ENCODE results near the gene TACC3. TPM values are rescaled to one million over a fixed set of nuclear protein-coding genes. Genes with fewer than 3 reads are reported as not detected.
A peak's percentile ranks its signal among the peaks of the same experiment; 100 is the strongest.

Gene TACC3
- total and polyA plus RNA-seq, 2 of the 8 experiments (the other 6 are each of a cell fraction or from before 2014, with no cell fraction given) = 73.8 to 148 TPM

- H3K23ac ChIP-seq (ENCODE audit: insufficient read length) = no peak overlapping the region
- no peak overlapping the region for H3K4me3 ChIP-seq (ENCODE audit: extremely low read depth in 1 of 4, insufficient read depth in 2 of 4, low read depth in 3 of 4, low read length in 4 of 4)
- no peak overlapping the region for H3K56ac ChIP-seq (replicated peaks; ENCODE audit: insufficient read length, low read depth, low read length)
- no peaks in the 10 kb centered on the region for H3K36me3 ChIP-seq (ENCODE audit: control insufficient read depth in 2 of 4, insufficient read depth in 4 of 4, low read length in 3 of 4)
- no peak overlapping the region for H3K14ac ChIP-seq (ENCODE audit: insufficient read length)
- no peak for TF ChIP-seq TEAD4 (IDR thresholded peaks at IDR 0.05; ENCODE audit: low read depth, low read length)
- TF ChIP-seq MAFK (IDR thresholded peaks at IDR 0.05; ENCODE audit: low read depth, low read length) = no peak
- TF ChIP-seq RFX5 (IDR thresholded peaks at IDR 0.05; ENCODE audit: borderline replicate concordance, low read depth, low read length) = no peak
- no peak for TF ChIP-seq CREB1 (IDR thresholded peaks at IDR 0.05)
- no peak for TF ChIP-seq BCL11A (IDR thresholded peaks at IDR 0.05; ENCODE audit: low read depth in 2 of 2, low read length in 2 of 2)
- TF ChIP-seq KDM5A (IDR thresholded peaks at IDR 0.05; ENCODE audit: low read length) = no peak
- ChIA-PET CTCF (ENCODE audit: partially characterized antibody) (interaction anchor here (0.6 to 52.9 kb wide), 11 partner anchors 21 to 661 kb away, joined by 3 to 2507 read pairs (median 4); partner anchors contain the start of gene FGFR3), POLR2A (ENCODE audit: partially characterized antibody) (interaction anchor here (0.7 to 2.5 kb wide), 14 partner anchors 8 to 58 kb away, joined by 3 to 8 read pairs (median 4); no protein-coding TSS in a partner anchor)
- H2BK12ac ChIP-seq (ENCODE audit: low read depth, low read length) = 0 out of 2 replicates have a peak overlapping the region, but pooled peaks have one; percentile 9
- H3K4ac ChIP-seq (replicated peaks; ENCODE audit: insufficient read length, low read depth, low read length) = no peak overlapping the region
- H4K20me1 ChIP-seq (replicated peaks in 1 of 2; ENCODE audit: control insufficient read depth in 1 of 2, insufficient read depth in 2 of 2, low read length in 2 of 2) = no peaks in the 10 kb centered on the region
- 0 out of 2 replicates have a peak overlapping the region, but pooled peaks have one; percentile 44 for H2BK5ac ChIP-seq (ENCODE audit: low read depth, low read length)
- peaks cover 0 to 12% (median 7%) of the 10 kb centered on the region in 4 experiments; a peak in 4 of 7 replicates for H3K4me1 ChIP-seq (replicated peaks in 1 of 4; ENCODE audit: control insufficient read depth in 3 of 4, insufficient read depth in 4 of 4, low read length in 3 of 4)
- peak overlapping the region; percentile 32; the same call in 1 of the 2 replicates for H2BK20ac ChIP-seq (ENCODE audit: low read length)
- FAIRE-seq (no peak), DNase-seq (ENCODE audit: low read depth in 1 of 2, low spot score in 2 of 2) (no peak)
- H2BK120ac ChIP-seq (replicated peaks; ENCODE audit: low read depth, low read length) = no peak overlapping the region
- no peak overlapping the region for H2AFZ ChIP-seq (ENCODE audit: low read length)
- H4K91ac ChIP-seq (replicated peaks; ENCODE audit: insufficient read length, low read length) = peak overlapping the region; percentile 22
- no peak overlapping the region for H4K8ac ChIP-seq (ENCODE audit: extremely low read depth, insufficient read depth, low read length)
- no peak overlapping the region for H2AK5ac ChIP-seq (ENCODE audit: low read depth, low read length)
- H3K18ac ChIP-seq (ENCODE audit: extremely low read depth, low read length) = no peak overlapping the region; the same call in none of the 2 replicates
- H3K79me2 ChIP-seq (ENCODE audit: control insufficient read depth in 1 of 2, insufficient read depth in 2 of 2, low read length in 2 of 2) = no peaks in the 10 kb centered on the region
- no peak overlapping the region for H3K9ac ChIP-seq (replicated peaks in 1 of 4; ENCODE audit: extremely low read depth in 1 of 4, low read depth in 3 of 4, low read length in 3 of 4)
- no peak overlapping the region for H3K27ac ChIP-seq (ENCODE audit: low read depth, low read length)
- H3K4me2 ChIP-seq (ENCODE audit: insufficient read depth in 1 of 2, low read depth in 2 of 2, low read length in 2 of 2) = no peak overlapping the region
- WGBS, 2 experiments (ENCODE audit: extremely low coverage in 1 of 2, insufficient coverage in 1 of 2, insufficient read length in 1 of 2, insufficient replicate concordance in 2 of 2, low coverage in 1 of 2, low lambda C conversion rate in 2 of 2, missing lambda C conversion rate in 1 of 2) = 90% methylated on average over 8 of the region's 8 CpGs; no CpG with 5 or more reads in 1 of the 2 experiments
- no peaks in the 10 kb centered on the region for H3K79me1 ChIP-seq (ENCODE audit: low read depth, low read length)
- no peaks in the 10 kb centered on the region for H3K9me3 ChIP-seq (ENCODE audit: insufficient read depth in 2 of 2, low read depth in 1 of 2, low read length in 1 of 2)
- H4K5ac ChIP-seq (ENCODE audit: insufficient read length, low read depth, low read length) = no peak overlapping the region
- H3K27me3 ChIP-seq (replicated peaks in 1 of 4; ENCODE audit: control insufficient read depth in 3 of 4, extremely low read depth in 1 of 4, insufficient read depth in 3 of 4, low read length in 3 of 4) = peaks cover 0 to 4% (median 0%) of the 10 kb centered on the region in 4 experiments; a peak in 2 of 7 replicates
- H3K23me2 ChIP-seq (ENCODE audit: low read depth, low read length) = no peaks in the 10 kb centered on the region
- no peak overlapping the region for H2BK15ac ChIP-seq (ENCODE audit: low read length)
These were observed 30.6 kb downstream of the TACC3 start for GRCh38 chr4:1751919-1752283.
